Smooth muscle cell (in vitro differentiated cells): ENCODE measurements around the gene CYTH4. TPM values are rescaled to one million over a fixed set of nuclear protein-coding genes. Genes with fewer than 3 reads are reported as not detected.
A peak's percentile ranks its signal among the peaks of the same experiment; 100 is the strongest.

Source experiments
- DNase-seq: peaks from one replicate; lab custom pipeline; 2025; ENCODE audit not compliant: unreplicated experiment; lab: John Stamatoyannopoulos, UW
- H2AFZ ChIP-seq: fragments of 200-600 bp; sonication (generic); 2 replicates; pipeline ENCODE4 v1.6.0; 2016; ENCODE audit warnings: antibody characterized with exemption, low read depth, mild to moderate bottlenecking
- H3F3A ChIP-seq: fragments of 200-600 bp; sonication (generic); 2 replicates; pipeline ENCODE4 v1.6.0; 2017; ENCODE audit warnings: antibody characterized with exemption, low read depth
- H3K27ac ChIP-seq: fragments of 200-600 bp; sonication (generic); 2 replicates; pipeline ENCODE4 v1.5.1; 2016; ENCODE audit warnings: low read depth, mild to moderate bottlenecking
- H3K27me3 ChIP-seq: fragments of 200-600 bp; sonication (generic); 2 replicates; pipeline ENCODE4 v1.6.1; 2016; ENCODE audit warnings: low read depth, mild to moderate bottlenecking
- H3K36me3 ChIP-seq: fragments of 200-600 bp; sonication (generic); 2 replicates; pipeline ENCODE4 v1.5.1; 2016; ENCODE audit warnings: low read depth
- H3K4me1 ChIP-seq: fragments of 200-600 bp; sonication (generic); 2 replicates; pipeline ENCODE4 v1.5.1; 2016; ENCODE audit warnings: low read depth
- H3K4me2 ChIP-seq: fragments of 200-600 bp; sonication (generic); 2 replicates; pipeline ENCODE4 v1.6.0; 2016; ENCODE audit warnings: mild to moderate bottlenecking
- H3K4me3 ChIP-seq: fragments of 200-600 bp; sonication (generic); 2 replicates; pipeline ENCODE4 v1.5.1; 2016; ENCODE audit warnings: mild to moderate bottlenecking
- H3K79me2 ChIP-seq: fragments of 200-600 bp; sonication (generic); 2 replicates; pipeline ENCODE4 v1.6.0; 2016; ENCODE audit warnings: low read depth, mild to moderate bottlenecking
- H3K9ac ChIP-seq: fragments of 200-600 bp; sonication (generic); 2 replicates; pipeline ENCODE4 v1.6.0; 2016; ENCODE audit warnings: low read depth
- H3K9me3 ChIP-seq: fragments of 200-600 bp; sonication (generic); replicated peaks from 2 replicates; pipeline ENCODE4 v1.5.1; 2016; ENCODE audit warnings: low read depth
- H4K20me1 ChIP-seq: fragments of 200-600 bp; sonication (generic); 2 replicates; pipeline ENCODE4 v1.6.0; 2016; ENCODE audit warnings: low read depth
- CTCF ChIP-seq: fragments of 200-600 bp; sonication (generic); IDR thresholded peaks from 2 replicates; pipeline ENCODE4 v1.5.1; 2017; ENCODE audit warnings: borderline replicate concordance, mild to moderate bottlenecking, antibody characterized with exemption; ENCODE audit not compliant: insufficient read depth, poor library complexity, severe bottlenecking
- WGBS: methylation state at CpG from one replicate; pipeline ENCODE4 v1.1.7; 2016; ENCODE audit warnings: low lambda C conversion rate; 5-methylcytosine and 5-hydroxymethylcytosine counted together
- polyA plus RNA-seq: library from polyadenylated mRNA; unstranded; fragments of >200 nt; fragmentation: Nextera tagmentation; extraction: Ambion mirVana; gene quantifications from 2 replicates; pipeline ENCODE4 v1.2.1, GENCODE V29; 2016
- total RNA-seq: library from RNA; depleted of rRNA; stranded (reverse); fragments of >200 nt; gene quantifications from 2 replicates; pipeline ENCODE4 v1.2.3, GENCODE V29; 2014

The CYTH4 gene
- total and polyA plus RNA-seq, 2 experiments from 2014 or later, result not detected

GRCh38 chr22:37345863-37346504 is 63.7 kb downstream of the CYTH4 start:
- TF ChIP-seq CTCF, result no peak
- H3K27me3 ChIP-seq, result peaks cover 9% of the 10 kb centered on the region
- H3K9ac ChIP-seq, result no peak overlapping the region
- WGBS, result 40% methylated on average over 13 of the region's 13 CpGs
- H3K4me2 ChIP-seq, result peak overlapping the region; percentile 18
- no peaks in the 10 kb centered on the region for H3K36me3 ChIP-seq
- DNase-seq, result no peak
- H3F3A ChIP-seq, result peaks cover 5% of the 10 kb centered on the region
- no peaks in the 10 kb centered on the region for H3K9me3 ChIP-seq
- no peak overlapping the region for H2AFZ ChIP-seq
- H3K79me2 ChIP-seq, result no peaks in the 10 kb centered on the region
- H4K20me1 ChIP-seq, result no peaks in the 10 kb centered on the region
- no peaks in the 10 kb centered on the region for H3K4me1 ChIP-seq
- no peak overlapping the region for H3K4me3 ChIP-seq
- H3K27ac ChIP-seq, result no peak overlapping the region

- WGBS, result 89% methylated on average over 7 of the region's 7 CpGs
- no peak for TF ChIP-seq CTCF
These were observed 64.2 kb downstream of the CYTH4 start for GRCh38 chr22:37346505-37346895.

GRCh38 chr22:37349043-37349814 is 66.9 kb downstream of the CYTH4 start:
- H3K4me3 ChIP-seq, result no peak overlapping the region
- no peaks in the 10 kb centered on the region for H3K79me2 ChIP-seq
- no peak overlapping the region for H3K27ac ChIP-seq
- no peaks in the 10 kb centered on the region for H3K4me1 ChIP-seq
- TF ChIP-seq CTCF, result no peak
- no peaks in the 10 kb centered on the region for H3K36me3 ChIP-seq
- H3K9me3 ChIP-seq, result no peaks in the 10 kb centered on the region
- DNase-seq, result no peak
- H4K20me1 ChIP-seq, result no peaks in the 10 kb centered on the region
- 92% methylated on average over 18 of the region's 19 CpGs for WGBS
- no peak overlapping the region for H2AFZ ChIP-seq
- no peak overlapping the region for H3K4me2 ChIP-seq
- H3F3A ChIP-seq, result peaks cover 5% of the 10 kb centered on the region
- peaks cover 6% of the 10 kb centered on the region for H3K27me3 ChIP-seq
- H3K9ac ChIP-seq, result no peak overlapping the region

More at GRCh38 chr22:37346505-37346895, 64.2 kb downstream of the CYTH4 start:
- Histone ChIP-seq H2AFZ (no peak overlapping the region), H3K27ac (no peak overlapping the region), H3K4me1 (no peaks in the 10 kb centered on the region), H3F3A (peaks cover 5% of the 10 kb centered on the region), H3K9me3 (no peaks in the 10 kb centered on the region), H3K4me2 (peak overlapping the region; percentile 18), H3K36me3 (no peaks in the 10 kb centered on the region), H3K79me2 (no peaks in the 10 kb centered on the region), H3K27me3 (peaks cover 4% of the 10 kb centered on the region), H3K4me3 (no peak overlapping the region), H3K9ac (no peak overlapping the region), H4K20me1 (no peaks in the 10 kb centered on the region)
- no peak for DNase-seq
